GM21529 (cell line): ENCODE results near the gene EIF1B.

Experiments used
- ATAC-seq: cut with Tn5 transposase; IDR thresholded peaks from one replicate; pipeline ENCODE4 v1.9.1; 2021; ENCODE audit not compliant: unreplicated experiment

Gene EIF1B

DNA sequence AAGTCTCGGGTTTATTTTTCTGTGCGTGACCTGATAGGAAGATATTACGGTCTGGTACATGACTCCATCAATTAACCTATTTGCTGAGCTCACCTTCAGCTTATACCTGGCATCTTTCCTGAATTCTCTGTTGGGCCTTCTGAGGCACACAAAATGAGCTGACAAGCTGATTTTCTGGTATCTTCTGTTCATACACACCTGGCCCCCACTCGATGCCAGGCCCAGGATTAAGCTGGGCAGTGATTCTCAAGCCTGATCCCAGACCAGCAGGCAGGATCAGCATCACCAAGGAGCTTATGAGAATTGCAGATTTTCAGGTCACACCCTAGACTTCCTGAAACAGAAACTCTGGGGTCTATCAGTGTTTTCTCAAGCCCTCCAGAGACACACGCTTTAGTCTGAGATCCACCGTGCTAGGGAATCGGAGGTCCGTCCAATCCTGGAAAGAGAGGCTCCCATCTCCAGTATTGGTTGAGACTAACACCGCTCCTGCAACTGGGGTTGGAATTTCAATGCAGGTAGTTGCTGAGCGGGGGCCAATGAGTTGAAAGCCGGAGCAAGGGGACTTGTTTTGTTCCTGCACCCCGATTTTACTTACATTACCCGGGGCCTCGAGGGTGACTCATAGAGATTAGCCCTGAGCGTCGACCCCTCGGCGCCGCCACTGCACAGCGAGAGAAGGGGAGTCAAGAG, 636 bp upstream of the EIF1B start:
- ATAC-seq = no peak

DNA sequence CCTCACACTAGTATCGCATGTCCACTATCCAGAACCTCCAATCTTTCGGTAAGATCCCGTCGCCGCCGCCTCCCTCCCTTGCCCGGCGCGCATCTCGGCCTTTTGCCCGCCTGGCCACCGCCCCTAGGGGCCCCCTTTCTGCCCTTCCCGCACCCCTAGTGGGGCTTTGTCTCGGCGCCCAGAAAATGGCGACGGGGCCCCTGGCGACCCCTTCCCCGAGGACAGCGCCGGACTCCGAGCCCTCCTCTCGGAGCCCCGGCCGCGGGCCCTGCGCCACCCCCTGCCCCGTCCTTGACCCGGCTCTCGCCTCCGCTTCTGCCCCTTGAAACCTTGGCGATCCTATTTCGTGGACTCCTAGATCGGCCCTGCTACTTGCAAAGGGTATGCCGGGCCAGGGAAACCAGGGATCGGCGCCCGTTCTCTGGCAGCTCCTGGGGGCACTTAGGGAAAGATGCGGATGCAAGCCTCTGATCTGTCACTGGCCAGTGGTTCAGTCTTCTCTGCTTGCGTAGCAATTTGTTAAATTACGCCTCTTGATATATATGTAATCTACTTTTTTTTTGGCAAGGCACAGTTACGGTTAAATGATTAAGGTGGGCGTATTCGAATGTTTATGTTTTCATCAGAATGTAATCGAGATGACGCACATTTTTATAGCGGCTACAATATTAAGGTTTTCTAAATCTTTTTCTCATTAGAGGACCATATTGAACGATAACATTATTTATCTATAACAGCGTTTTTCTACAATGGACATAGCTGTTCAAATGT, 603 bp downstream of the EIF1B start:
- peak; percentile 27 for ATAC-seq

DNA sequence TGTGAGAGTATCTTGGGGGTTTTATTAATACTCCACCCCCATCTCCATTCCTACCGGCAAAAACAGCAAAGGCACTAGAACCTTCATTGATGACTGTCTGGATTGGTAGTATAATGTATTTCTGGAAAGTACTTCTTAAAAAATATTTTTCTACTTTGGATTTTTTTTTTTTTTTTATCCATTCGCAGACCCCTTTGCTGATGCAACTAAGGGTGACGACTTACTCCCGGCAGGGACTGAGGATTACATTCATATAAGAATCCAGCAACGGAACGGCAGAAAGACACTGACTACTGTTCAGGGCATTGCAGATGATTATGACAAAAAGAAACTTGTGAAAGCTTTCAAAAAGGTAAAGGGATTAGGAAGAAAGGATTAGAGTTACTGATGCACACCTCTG, 1.2 kb downstream of the EIF1B start:
- no peak for ATAC-seq

DNA sequence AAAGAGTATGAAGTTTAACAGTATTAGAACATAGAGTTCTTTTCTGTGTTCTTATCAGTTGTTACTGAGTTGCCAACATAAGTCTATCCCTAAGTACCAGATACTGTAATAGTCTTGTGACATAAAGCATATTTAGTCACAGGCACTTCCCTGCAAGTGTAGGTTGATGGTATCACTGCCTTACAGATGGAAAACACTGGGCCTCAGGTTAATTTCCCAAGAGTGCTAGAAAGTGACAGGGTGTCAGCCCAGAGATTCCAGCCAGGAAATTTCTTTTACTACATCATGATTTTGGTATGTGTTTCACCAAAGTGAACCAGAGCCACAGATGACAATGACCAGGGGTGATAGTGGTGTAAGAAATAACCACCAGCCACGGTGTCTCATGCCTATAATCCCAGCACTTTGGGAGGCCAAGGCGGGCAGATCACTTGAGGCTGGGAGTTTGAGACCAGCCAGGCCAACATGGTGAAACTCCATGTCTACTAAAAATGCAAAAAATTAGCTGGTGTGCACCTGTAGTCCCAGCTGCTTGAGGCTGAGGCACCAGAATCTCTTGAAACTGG, 3.2 kb downstream of the EIF1B start:
- ATAC-seq = no peak

DNA sequence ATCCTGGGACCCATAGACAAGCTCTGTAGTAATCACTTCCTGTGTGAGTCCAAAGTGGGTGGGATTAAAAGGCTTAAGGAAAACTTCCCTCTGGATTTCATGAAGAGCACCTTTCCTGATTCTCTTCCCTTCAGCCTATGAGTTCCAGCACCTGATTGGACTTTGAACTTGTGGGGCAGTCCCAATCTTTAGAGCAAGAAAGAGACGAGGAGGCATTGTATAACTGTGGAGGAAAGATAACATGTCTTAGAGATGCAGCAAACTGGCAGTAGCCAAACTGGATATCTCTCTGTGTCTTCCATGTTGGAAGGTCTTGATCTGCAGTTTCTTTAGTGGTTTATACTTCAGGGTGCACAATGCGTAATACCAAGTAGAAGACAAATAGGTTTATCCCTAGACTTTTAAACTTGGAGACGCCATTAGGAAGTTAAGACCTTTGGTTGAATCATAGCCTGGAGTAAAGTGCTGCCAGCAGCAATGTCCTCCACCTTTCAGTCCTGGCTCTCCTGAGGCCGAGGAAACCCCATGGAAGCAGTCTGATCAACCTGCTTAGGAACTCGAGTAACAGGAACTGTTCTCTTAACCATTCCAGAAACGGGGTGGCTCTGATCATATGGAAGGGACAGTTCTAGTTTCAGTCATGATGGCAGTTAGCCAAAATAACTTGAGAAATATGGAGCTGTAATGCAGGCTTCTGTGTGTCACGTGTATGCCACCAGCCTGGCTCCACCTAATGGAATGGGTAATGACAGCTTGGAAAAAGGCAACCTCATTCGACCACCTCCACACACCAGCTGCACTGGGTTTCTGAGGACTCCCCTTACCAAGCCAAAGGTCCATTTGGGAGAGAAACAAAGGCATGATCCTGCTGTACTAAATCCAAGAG, 4.7 kb downstream of the EIF1B start:
- no peak for ATAC-seq

DNA sequence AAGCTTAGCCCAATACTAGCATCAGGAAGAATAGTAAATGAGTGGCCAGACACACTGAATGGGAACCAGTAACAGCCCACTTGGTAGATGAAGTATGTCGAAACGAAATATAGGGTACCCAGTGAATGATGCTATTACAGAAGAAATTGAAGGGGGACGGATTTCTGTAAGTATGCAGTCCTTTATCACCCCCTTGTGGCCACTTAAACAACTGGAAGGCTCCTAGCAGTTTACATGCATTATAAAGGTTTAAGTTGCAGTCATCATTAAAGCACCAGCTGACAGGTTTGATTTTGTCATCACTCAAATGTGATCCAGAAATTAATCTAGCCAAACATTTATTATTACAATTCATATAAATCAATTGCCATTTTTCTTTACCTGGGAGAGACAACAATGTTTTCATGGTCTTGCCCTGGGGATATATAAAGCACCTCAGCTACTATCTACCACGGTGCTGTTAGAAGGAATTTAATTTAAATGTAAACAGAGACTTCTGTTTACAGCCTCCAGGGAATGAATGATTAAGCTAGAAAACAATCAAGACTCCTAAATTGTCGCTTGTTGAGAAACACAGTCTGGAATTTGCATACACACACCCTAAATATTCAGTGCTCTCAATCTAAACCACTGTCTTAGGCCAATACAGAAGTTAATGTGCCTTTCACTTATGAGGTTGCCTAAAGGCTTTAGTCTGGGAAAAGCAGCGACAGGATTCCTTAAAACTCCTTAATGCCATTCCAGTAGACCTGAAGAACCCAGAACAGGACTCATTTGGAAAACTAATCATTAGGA, 7.8 kb downstream of the EIF1B start:
- peak; percentile 74 for ATAC-seq

DNA sequence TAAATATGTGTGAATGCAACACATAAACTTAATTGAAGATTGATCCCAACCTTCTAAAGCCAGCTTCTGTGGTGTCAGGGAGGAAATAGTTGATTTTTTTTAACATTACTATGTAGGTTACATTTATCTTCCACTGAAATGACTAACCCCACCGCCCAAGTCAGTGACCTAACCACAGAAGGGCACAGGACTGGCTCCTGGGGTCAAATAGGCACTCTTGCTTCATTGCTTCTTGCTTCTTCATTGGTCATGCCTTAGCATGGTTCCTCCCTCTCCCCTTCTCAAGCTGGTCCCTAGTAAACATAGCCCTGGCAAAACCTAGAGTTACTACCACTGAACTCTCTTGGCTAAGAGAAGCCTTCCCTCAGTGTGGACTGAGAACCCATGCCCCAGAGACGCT, 12.3 kb downstream of the EIF1B start:
- ATAC-seq = no peak

DNA sequence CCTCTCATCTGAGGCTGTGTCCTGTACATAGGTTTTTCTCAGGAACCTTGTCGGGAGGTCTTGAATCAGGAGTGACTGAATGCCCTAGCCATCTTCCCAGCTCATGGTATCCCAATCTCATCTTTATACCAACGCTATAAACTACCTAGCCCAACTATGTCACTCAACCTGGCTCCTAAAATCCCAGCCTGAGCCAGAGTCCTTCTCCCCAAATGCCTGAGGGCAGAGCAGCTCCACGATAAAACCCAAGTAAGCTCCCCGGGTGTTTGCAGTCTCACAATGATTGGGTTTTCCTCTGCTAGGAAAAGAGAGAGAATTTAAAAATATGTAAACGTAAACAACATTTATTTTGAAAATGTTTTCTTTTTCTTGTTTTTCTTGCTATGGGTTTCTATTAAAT, 14.4 kb downstream of the EIF1B start:
- no peak for ATAC-seq

DNA sequence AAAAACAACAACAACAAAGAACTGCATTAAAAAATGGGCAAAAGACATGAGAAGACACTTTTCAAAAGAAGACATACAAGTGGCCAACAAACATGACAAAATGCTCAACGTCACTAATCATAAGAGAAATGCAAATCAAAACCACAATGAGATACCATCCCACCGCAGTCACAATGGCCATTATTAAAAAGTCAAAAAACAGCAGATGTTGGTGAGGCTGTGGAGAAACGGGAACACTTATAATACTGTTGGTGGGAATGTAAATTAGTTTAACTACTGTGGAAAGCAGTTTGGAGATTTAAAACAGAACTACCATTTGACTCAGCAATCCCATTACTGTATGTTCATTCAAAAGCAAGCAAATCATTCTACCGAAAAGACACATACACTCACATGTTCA, 15.1 kb downstream of the EIF1B start:
- ATAC-seq = no peak

DNA sequence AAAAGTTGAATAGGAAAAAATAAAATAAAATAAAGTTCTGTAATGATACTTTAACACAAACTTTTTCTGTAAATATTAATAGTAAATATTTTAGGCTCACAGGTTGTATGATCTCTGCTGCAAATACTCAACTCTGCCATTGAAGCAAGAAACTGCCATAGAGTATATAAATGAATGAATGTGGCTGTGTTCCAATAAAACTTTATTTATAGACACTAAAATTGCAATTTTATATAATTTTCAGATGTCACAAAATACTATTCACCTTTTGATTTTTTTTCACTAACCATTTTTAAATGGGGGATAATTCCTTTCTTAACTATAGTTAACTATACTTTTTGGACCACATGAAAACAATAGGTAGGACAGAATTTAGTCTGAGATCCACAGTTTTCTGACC, 16.0 kb downstream of the EIF1B start:
- ATAC-seq = no peak

DNA sequence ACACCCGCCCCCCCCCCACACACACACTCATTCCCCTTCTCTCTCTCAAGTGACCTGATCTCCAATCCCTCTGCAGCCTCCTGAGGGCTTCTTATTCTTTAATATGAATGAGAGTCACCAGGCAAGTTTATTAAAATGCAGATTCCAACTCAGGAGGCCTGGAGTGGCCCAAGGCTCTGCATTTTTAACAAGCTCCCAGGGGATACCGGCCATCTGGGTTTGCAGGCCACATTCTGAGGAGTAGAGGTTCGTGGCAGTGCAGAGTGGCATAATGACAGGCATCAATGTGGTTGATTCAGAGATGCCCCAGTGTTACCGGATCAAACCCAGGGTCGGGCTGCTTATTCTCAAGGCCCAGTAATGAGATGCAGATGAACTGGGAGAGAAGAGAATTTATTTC, 18.9 kb downstream of the EIF1B start:
- no peak for ATAC-seq

DNA sequence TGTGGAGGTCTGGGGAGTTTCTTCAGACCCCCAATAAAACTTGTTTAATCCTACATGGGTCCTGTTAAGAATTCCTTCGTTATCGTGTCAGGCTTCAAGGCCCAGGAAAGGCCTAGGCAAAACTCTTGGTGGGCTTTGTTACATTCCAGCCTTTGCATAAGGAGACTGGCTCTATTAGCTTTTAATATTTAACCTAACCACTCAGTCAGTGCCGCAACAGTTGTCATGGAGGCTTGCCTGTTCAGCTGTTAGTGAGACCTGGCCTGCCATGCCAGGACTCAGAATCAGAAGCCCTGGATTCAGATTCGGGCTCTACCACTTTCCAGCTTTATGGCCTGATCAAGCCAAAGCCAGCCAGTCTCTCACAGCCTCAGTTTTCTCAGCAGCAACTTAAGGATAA, 19.6 kb downstream of the EIF1B start:
- no peak for ATAC-seq

DNA sequence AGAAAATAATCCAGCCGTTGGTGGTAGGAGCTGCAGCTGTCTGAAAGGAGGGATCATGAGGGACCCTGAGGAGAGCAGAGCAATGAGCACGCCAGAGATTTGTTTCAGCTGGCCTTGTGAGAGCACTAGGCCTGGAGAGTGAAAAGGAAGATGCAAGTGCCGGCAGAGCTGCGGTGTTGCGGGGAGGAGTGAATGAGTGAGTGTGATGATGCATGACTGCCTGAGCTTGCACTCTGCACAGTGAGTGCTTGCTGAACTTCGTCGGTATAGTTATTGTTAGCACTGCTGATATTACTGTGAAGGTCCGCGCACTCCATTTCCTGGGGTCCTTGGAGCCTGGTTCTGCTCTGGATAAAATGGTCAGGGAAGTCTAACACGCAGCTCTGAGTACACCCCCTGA, 23.2 kb downstream of the EIF1B start:
- ATAC-seq = no peak

DNA sequence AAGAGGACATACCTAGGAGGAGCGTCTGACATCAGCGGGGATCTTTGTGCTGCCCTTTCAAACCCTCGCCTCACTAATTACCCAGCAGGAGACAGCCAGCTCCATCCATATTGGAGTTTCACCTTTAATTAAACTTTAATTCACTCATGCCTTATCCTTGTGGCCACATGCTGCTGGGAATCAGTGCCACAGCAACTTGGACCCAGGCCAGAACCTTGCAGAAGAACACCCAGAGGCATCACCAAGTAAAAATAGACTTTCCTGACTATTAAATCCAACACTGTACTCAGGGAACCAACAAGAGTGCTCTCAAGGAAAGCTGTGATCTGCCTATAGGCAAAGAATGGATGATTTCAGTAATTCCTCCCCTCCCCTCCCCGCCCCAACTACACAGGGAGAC, 23.9 kb downstream of the EIF1B start:
- no peak for ATAC-seq

DNA sequence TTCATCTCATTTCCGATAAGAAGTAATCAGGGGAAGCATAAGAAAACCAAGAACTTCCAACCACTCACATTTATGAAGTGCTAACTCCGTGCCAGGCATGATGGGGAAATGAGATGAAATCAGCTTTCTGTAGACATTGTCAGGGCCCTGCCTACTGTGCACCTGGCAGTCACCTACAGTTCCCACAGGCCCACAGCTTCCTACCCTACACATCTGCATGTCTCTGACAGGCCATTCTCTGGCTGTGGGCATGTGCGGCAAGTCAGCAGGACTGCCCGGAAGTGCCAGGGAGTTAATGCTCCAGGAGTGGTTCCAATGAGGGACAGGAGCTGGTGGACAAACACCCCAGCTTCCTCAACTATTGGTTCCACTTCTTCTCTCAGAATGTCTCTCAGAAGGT, 24.3 kb downstream of the EIF1B start:
- ATAC-seq = no peak

DNA sequence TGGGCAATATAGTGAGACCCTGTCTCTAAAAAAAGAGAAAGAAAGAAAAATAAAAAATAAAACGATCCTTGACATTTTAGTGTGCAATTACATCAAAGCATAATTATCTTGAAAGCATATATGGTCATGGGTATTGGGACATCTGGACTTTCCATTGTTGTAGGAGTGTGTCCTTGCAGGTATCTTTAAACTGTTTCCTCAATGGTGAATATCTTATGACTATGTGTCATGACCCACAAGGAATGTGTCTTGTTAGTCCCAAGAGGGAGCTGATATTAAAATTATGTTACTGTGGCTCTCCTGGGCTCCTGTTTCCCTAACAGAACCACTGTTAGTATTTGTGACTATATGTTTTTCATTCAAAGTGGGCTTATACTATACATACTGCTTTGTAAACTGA, 26.6 kb downstream of the EIF1B start:
- no peak for ATAC-seq

DNA sequence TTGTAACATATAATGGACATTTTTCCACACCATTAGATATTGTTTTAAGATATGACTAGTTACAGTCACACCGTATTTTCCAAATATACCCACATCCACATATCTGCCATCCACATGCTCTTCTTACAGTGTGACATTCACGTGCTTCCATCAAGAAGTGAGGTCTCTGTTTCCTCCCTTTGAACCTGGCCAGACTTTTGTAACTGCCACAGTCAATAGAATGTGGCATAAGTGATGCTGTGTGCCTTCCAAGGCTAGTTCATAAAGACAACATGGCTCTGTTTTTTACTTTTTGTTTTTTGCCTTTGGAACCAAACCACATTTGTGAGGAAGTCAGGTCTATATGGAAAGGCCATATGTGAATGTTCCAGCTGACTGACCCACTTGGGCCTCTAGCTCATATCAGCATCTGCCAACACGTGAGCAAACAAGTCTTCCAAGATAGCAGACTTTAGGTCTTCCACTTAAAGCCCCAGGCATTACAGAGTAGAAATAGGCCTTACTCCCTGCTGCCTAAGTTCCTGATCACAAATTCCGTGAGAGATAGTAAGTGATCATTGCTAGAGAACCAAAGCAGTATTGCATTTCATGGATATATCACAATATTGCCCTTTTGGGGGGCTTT, 27.1 kb downstream of the EIF1B start:
- ATAC-seq = no peak

DNA sequence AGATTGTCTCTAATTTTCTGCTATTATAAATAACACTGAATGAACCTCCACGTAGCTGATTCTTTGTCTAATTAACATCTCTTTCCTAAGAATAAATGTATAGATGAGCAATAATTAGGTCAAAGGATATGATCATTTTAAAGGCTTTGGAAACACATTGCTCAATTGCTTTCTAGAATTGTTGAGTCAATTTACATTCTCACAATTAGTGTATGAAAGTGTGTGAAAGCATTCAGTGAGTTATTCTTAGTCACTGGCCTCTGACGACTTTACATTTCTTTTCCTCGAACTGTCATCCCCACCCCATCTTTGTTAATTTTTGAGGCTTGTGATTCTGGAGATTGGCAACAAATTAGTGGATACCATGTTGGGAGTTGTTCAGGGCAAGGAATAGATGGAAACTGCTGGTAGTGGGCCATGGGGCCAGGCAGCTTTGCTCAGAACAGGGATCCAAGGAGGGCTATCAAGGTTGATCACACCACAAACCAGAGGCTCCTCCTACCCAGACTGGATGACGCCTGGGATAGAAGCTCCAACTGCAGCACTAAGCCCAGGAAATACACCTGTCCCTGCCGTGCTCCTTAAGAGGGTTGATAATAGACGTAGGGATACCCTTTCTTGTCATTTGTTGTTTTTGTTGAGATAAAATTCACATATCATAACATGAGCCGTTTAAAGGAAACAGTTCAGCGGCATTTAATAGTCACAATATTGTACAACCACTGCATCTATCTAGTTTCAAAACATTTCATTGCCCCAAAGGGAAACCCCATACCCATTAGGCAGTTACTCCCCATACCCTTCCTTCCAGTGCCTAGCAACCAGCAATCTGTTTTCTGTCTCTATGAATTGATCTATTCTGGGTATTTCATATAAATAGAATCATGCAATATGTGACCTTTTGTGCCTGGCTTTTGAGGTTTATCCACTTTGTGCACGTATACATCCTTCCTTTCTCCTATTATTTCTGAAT, 27.9 kb downstream of the EIF1B start:
- peak; percentile 76 for ATAC-seq

DNA sequence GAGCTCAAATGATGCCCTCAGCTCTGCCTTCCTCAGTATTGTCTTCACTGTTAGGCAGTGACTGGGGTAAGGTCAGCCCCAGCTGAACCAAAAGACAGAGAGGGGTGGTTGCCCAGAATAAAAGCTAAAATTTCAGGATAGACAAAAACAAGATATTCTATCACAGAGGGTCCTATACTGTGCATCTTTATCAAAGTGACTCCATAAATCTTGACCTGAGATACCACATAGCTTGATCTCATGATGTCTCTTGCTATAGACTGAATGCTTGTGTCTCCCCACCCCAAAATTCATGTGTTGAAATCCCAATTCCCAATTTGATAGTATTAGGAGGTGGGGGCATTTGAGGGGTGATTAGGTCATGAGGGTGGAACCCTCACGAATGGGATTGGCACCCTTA, 30.4 kb downstream of the EIF1B start:
- ATAC-seq = no peak
